Gastroesophageal sphincter (tissue), 4 donors: ENCODE data around the gene VEZF1. TPM values are rescaled to one million over a fixed set of nuclear protein-coding genes. Genes with fewer than 3 reads are reported as not detected.

Experiments
- ATAC-seq: fragments of 150-250 bp; one replicate; pipeline ENCODE4 v1.9.1; 2016; ENCODE audit warnings: mild to moderate bottlenecking, moderate library complexity
- H3K27ac ChIP-seq, 4 donors: fragments of 200-600 bp; sonication (generic) in 3 of 4; 1 replicate in 3 of 4; 2 replicates in 1 of 4; pipeline ENCODE4 v1.5.1; 2016 to 2019
- H3K27me3 ChIP-seq: fragments of 200-600 bp; sonication (generic); one replicate; pipeline ENCODE4 v1.5.1; 2019
- H3K36me3 ChIP-seq, 2 donors: fragments of 200-600 bp; sonication (generic); one replicate each; pipeline ENCODE4 v1.5.1; 2019; ENCODE audit warnings: control low read depth in 1 of 2
- H3K4me1 ChIP-seq, 3 donors: fragments of 200-600 bp; sonication (generic); 1 replicate in 2 of 3; 2 replicates in 1 of 3; pipeline ENCODE4 v1.5.1; 2016 to 2019; ENCODE audit warnings: control low read depth in 2 of 3
- H3K4me3 ChIP-seq, 2 donors: fragments of 200-600 bp; sonication (generic); one replicate each; pipeline ENCODE4 v1.5.1; 2019; ENCODE audit warnings: mild to moderate bottlenecking in 1 of 2, moderate library complexity in 1 of 2
- H3K9me3 ChIP-seq, 3 donors: fragments of 200-600 bp; sonication (generic); one replicate each; pipeline ENCODE4 v1.5.1; 2017 to 2019; ENCODE audit warnings: control low read depth in 2 of 3
- CTCF ChIP-seq, 4 experiments: fragments of 200-600 bp in 2 of 4; fragments of 450-650 bp in 2 of 4; sonication (generic) in 1 of 4; IDR thresholded peaks; one replicate each; pipeline ENCODE4 v1.5.1; 2017 to 2019; ENCODE audit warnings: antibody characterized with exemption in 4 of 4, mild to moderate bottlenecking in 2 of 4, moderate library complexity in 2 of 4
- EP300 ChIP-seq: sonication (generic); formaldehyde crosslinking; IDR thresholded peaks from one replicate; pipeline ENCODE4 v1.6.1; 2017; ENCODE audit warnings: antibody characterized with exemption, mild to moderate bottlenecking
- POLR2A ChIP-seq, 2 donors: fragments of 450-650 bp; IDR thresholded peaks; one replicate each; pipeline ENCODE4 v1.6.1; 2017; ENCODE audit warnings: antibody characterized with exemption in 2 of 2, mild to moderate bottlenecking in 2 of 2, moderate library complexity in 1 of 2
- POLR2AphosphoS5 ChIP-seq: sonication (generic); formaldehyde crosslinking; IDR thresholded peaks from one replicate; pipeline ENCODE4 v1.6.1; 2017; ENCODE audit warnings: antibody characterized with exemption
- WGBS, 2 donors: methylation state at CpG; one replicate each; pipeline ENCODE4 v1.1.5; 2018; ENCODE audit warnings: low coverage in 1 of 2; 5-methylcytosine and 5-hydroxymethylcytosine counted together
- total RNA-seq, 4 donors: library from RNA; depleted of rRNA; stranded (reverse); fragments of >200 nt; gene quantifications; one replicate each; pipeline ENCODE4 v1.1.0, GENCODE V29; 2016

The VEZF1 gene
- total RNA-seq, 4 donors from 2014 or later: 115 to 148 (median 132) TPM

GRCh38 chr17:57986841-57987580, 1.0 kb downstream of the VEZF1 start:
- H3K9me3 ChIP-seq: no peaks in the 10 kb centered on the region
- peaks cover 21 to 62% (median 31%) of the 10 kb centered on the region in 3 donors for H3K4me1 ChIP-seq
- ATAC-seq: peak; percentile 25
- H3K4me3 ChIP-seq: peak overlapping the region; percentile 86
- H3K27ac ChIP-seq: peak overlapping the region; percentile 94 to 99 (median 97)
- peak; percentile 79 for TF ChIP-seq POLR2AphosphoS5
- no peak for TF ChIP-seq CTCF (IDR thresholded peaks at IDR 0.05)
- peak in 1 of 2 donors; percentile 49 for TF ChIP-seq POLR2A (IDR thresholded peaks at IDR 0.05)
- WGBS, 2 donors: 1% methylated on average over 16 to 36 of the region's 38 CpGs
- H3K36me3 ChIP-seq: peaks cover 0 to 8% of the 10 kb centered on the region in 2 donors
- no peaks in the 10 kb centered on the region for H3K27me3 ChIP-seq

DNA sequence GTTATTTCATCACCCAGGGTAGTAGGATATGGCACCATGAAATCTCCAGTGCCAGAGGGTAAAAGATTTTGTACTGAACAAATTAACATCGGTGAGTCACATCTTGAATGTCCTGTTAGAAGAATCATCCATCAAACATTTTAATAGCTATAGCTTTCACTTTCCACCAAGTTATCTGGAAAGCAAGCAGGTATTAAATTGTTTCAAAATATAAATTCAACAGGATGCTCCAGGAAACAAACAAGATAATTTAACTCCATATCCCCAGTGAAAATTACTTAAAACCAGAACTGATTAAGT, 2.4 kb downstream of the VEZF1 start:
- ATAC-seq: no peak
- H3K27ac ChIP-seq: peak overlapping the region; percentile 77 to 98 (median 95)
- no peaks in the 10 kb centered on the region for H3K27me3 ChIP-seq
- peak overlapping the region; percentile 86 for H3K4me3 ChIP-seq
- WGBS, 2 donors: 0% methylated on average over 1 of the region's 1 CpG
- H3K9me3 ChIP-seq: no peaks in the 10 kb centered on the region
- peaks cover 25 to 75% (median 36%) of the 10 kb centered on the region in 3 donors for H3K4me1 ChIP-seq
- peaks cover 0 to 15% of the 10 kb centered on the region in 2 donors for H3K36me3 ChIP-seq
- TF ChIP-seq POLR2AphosphoS5 (peak; percentile 76), CTCF (IDR thresholded peaks at IDR 0.05) (no peak)

- Histone ChIP-seq H3K9me3 (no peaks in the 10 kb centered on the region), H3K27me3 (no peaks in the 10 kb centered on the region), H3K36me3 (peaks cover 4 to 21% of the 10 kb centered on the region in 2 donors), H3K4me1 (peaks cover 27 to 80% (median 39%) of the 10 kb centered on the region in 3 donors), H3K27ac (peak overlapping the region; percentile 77 to 98 (median 95)), H3K4me3 (peak overlapping the region; percentile 86)
- no peak for ATAC-seq
- TF ChIP-seq POLR2A (IDR thresholded peaks at IDR 0.05) (no peak), CTCF (IDR thresholded peaks at IDR 0.05) (no peak), EP300 (no peak), POLR2AphosphoS5 (no peak)
- WGBS, 2 donors: 24 to 35% methylated on average over 4 of the region's 4 CpGs
Measured at GRCh38 chr17:57984936-57985674, 2.9 kb downstream of the VEZF1 start.

GRCh38 chr17:57984261-57984890, 3.7 kb downstream of the VEZF1 start:
- no peak for ATAC-seq
- Histone ChIP-seq H3K27ac (peak overlapping the region; percentile 77 to 98 (median 95)), H3K9me3 (no peaks in the 10 kb centered on the region), H3K36me3 (peaks cover 4 to 28% of the 10 kb centered on the region in 2 donors), H3K4me1 (peaks cover 27 to 80% (median 39%) of the 10 kb centered on the region in 3 donors), H3K4me3 (peak overlapping the region; percentile 86), H3K27me3 (no peaks in the 10 kb centered on the region)
- WGBS, 2 donors: 4 to 19% methylated on average over 4 of the region's 4 CpGs
- TF ChIP-seq POLR2A (IDR thresholded peaks at IDR 0.05) (no peak), CTCF (IDR thresholded peaks at IDR 0.05) (no peak)
